Stimulated activated CD8-positive, alpha-beta memory T cell treated with anti-CD3 and anti-CD28 coated beads, Interleukin-15, amount 100 ng/mL, for 1 hour (primary cell): ENCODE data around the gene RELCH.

Experiments used
- DNase-seq: peaks from one replicate; pipeline ENCODE4 v3.0.0-alpha.2; 2020; ENCODE audit warnings: low read depth

RELCH gene

GRCh38 chr18:62196079-62196478, 9.0 kb downstream of the RELCH start:
- no peak for DNase-seq

- DNase-seq, result no peak
Measured at GRCh38 chr18:62196980-62197379, 9.9 kb downstream of the RELCH start.

GRCh38 chr18:62198259-62198658, 11.2 kb downstream of the RELCH start:
- no peak for DNase-seq

GRCh38 chr18:62199629-62200028, 12.6 kb downstream of the RELCH start:
- DNase-seq, result no peak

GRCh38 chr18:62200121-62200914, 13.3 kb downstream of the RELCH start:
- DNase-seq, result no peak

GRCh38 chr18:62201870-62202269, 14.8 kb downstream of the RELCH start:
- no peak for DNase-seq

GRCh38 chr18:62205824-62206223, 18.8 kb downstream of the RELCH start:
- DNase-seq, result no peak

- no peak for DNase-seq
Measured at GRCh38 chr18:62206593-62206992, 19.5 kb downstream of the RELCH start.

- no peak for DNase-seq
Measured at GRCh38 chr18:62209046-62209445, 22.0 kb downstream of the RELCH start.

- DNase-seq, result no peak
Measured at GRCh38 chr18:62210138-62210537, 23.1 kb downstream of the RELCH start.

GRCh38 chr18:62211325-62211828, 24.3 kb downstream of the RELCH start:
- DNase-seq, result no peak

GRCh38 chr18:62214790-62215189, 27.7 kb downstream of the RELCH start:
- no peak for DNase-seq

- no peak for DNase-seq
Measured at GRCh38 chr18:62224229-62224628, 37.2 kb downstream of the RELCH start.

- no peak for DNase-seq
Measured at GRCh38 chr18:62226047-62226446, 39.0 kb downstream of the RELCH start.

- DNase-seq, result no peak
Measured at GRCh38 chr18:62236252-62236651, 49.2 kb downstream of the RELCH start.

GRCh38 chr18:62239475-62239874, 52.4 kb downstream of the RELCH start:
- DNase-seq, result no peak

- DNase-seq, result no peak
Measured at GRCh38 chr18:62242955-62243354, 55.9 kb downstream of the RELCH start.

GRCh38 chr18:62245177-62245576, 58.1 kb downstream of the RELCH start:
- DNase-seq, result no peak

- DNase-seq, result no peak
Measured at GRCh38 chr18:62245699-62246098, 58.6 kb downstream of the RELCH start.

GRCh38 chr18:62248313-62248712, 61.3 kb downstream of the RELCH start:
- DNase-seq, result no peak

GRCh38 chr18:62249478-62250097, 62.5 kb downstream of the RELCH start:
- peak; percentile 64 for DNase-seq

- no peak for DNase-seq
Measured at GRCh38 chr18:62250475-62250874, 63.4 kb downstream of the RELCH start.

- no peak for DNase-seq
Measured at GRCh38 chr18:62258093-62258492, 71.0 kb downstream of the RELCH start.

- no peak for DNase-seq
Measured at GRCh38 chr18:62258616-62259015, 71.6 kb downstream of the RELCH start.
